Measurements from ENCODE around the gene RBM19. TPM values are rescaled to one million over a fixed set of nuclear protein-coding genes. Genes with fewer than 3 reads are reported as not detected.

RBM19 gene
- total RNA-seq, 1 donor from 2014 or later, result 31.1 TPM

- Mint-ChIP-seq H3K4me3 (ENCODE audit: unreplicated experiment) (no peak overlapping the region), H3K27ac (ENCODE audit: unreplicated experiment) (no peak overlapping the region), H3K36me3 (ENCODE audit: unreplicated experiment) (no peaks in the 10 kb centered on the region), H3K27me3 (ENCODE audit: unreplicated experiment) (no peaks in the 10 kb centered on the region), H3K4me1 (ENCODE audit: unreplicated experiment) (no peaks in the 10 kb centered on the region), H3K9me3 (ENCODE audit: unreplicated experiment) (no peaks in the 10 kb centered on the region)
- no peak for TF ChIP-seq CTCF (IDR thresholded peaks at IDR 0.05)
- no peak for DNase-seq (ENCODE audit: extremely low spot score, unreplicated experiment)
These were observed 45.6 kb upstream of the RBM19 start for GRCh38 chr12:114011711-114012110.

- Mint-ChIP-seq H3K9me3 (ENCODE audit: unreplicated experiment) (no peaks in the 10 kb centered on the region), H3K27me3 (ENCODE audit: unreplicated experiment) (no peaks in the 10 kb centered on the region), H3K4me3 (ENCODE audit: unreplicated experiment) (no peak overlapping the region), H3K36me3 (ENCODE audit: unreplicated experiment) (no peaks in the 10 kb centered on the region), H3K4me1 (ENCODE audit: unreplicated experiment) (no peaks in the 10 kb centered on the region), H3K27ac (ENCODE audit: unreplicated experiment) (no peak overlapping the region)
- TF ChIP-seq CTCF (IDR thresholded peaks at IDR 0.05), result no peak
- no peak for DNase-seq (ENCODE audit: extremely low spot score, unreplicated experiment)
These were observed 40.6 kb upstream of the RBM19 start for GRCh38 chr12:114006482-114007425.

GRCh38 chr12:114004402-114004801 lies 38.3 kb upstream of the RBM19 start:
- H3K4me1 Mint-ChIP-seq (ENCODE audit: unreplicated experiment), result no peaks in the 10 kb centered on the region
- H3K27me3 Mint-ChIP-seq (ENCODE audit: unreplicated experiment), result no peaks in the 10 kb centered on the region
- TF ChIP-seq CTCF (IDR thresholded peaks at IDR 0.05), result no peak
- H3K36me3 Mint-ChIP-seq (ENCODE audit: unreplicated experiment), result no peaks in the 10 kb centered on the region
- H3K27ac Mint-ChIP-seq (ENCODE audit: unreplicated experiment), result no peak overlapping the region
- H3K4me3 Mint-ChIP-seq (ENCODE audit: unreplicated experiment), result no peak overlapping the region
- DNase-seq (ENCODE audit: extremely low spot score, unreplicated experiment), result no peak
- no peaks in the 10 kb centered on the region for H3K9me3 Mint-ChIP-seq (ENCODE audit: unreplicated experiment)

DNA sequence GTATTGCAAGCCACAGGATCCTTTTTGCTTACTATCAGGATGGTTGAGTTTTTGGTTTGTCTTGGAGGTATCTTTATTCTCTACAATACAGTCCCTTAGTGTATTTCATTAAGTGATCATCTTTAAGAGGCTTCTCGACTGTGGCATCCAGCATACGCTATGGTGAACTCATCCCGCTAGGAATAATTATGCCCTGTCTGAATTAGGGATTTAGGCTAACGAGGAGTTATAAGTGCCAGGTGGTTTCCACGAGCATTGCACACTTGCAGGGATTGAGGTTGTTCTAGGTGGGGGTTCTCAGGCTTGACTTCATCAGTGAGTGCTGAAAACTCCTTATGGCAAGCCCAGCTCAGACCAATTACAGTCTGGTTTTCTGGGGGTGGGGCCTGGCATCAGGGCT lies 37.2 kb upstream of the RBM19 start:
- H3K27ac Mint-ChIP-seq (ENCODE audit: unreplicated experiment), result no peak overlapping the region
- H3K9me3 Mint-ChIP-seq (ENCODE audit: unreplicated experiment), result no peaks in the 10 kb centered on the region
- no peaks in the 10 kb centered on the region for H3K36me3 Mint-ChIP-seq (ENCODE audit: unreplicated experiment)
- H3K27me3 Mint-ChIP-seq (ENCODE audit: unreplicated experiment), result peaks cover 2% of the 10 kb centered on the region
- H3K4me3 Mint-ChIP-seq (ENCODE audit: unreplicated experiment), result no peak overlapping the region
- H3K4me1 Mint-ChIP-seq (ENCODE audit: unreplicated experiment), result no peaks in the 10 kb centered on the region
- no peak for DNase-seq (ENCODE audit: extremely low spot score, unreplicated experiment)
- no peak for TF ChIP-seq CTCF (IDR thresholded peaks at IDR 0.05)

DNA sequence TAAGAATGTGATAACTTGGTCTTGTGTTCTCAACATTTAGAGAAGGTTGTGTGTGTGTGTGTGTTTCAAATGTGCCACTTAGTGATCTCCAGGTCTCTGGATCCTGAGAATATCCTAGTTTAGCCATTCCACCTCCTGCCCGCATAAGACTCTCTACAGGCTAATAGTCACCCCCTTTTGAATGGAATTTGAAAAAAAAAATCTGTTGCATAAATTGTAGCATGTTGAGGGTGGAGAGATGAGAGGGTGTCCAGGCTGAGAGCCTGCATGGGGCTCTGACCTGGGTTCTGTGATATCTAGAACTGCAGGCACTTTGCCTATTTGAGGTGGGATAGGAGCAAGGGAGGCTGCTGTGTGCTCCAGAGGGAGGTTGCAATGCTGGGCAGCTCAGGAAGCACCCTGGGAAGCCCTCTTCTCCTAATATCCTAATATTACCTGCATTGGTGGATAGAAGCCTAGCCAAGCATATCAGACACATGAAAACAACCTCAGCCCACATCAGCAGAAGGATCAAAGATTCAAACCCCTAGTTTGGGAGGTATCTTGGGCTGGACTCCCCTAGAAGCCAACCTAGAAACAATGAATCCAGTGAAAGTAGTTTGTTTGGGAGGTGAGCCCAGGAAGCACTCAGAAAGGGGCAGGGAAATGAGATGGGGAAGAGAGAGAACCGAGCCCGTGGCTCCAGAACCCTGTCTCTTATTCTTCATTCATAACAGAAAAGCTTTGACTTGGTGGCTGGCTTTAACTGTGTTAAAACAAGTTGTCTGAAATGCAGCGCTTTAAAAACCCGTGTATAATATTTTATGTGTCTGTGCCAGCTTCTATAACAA lies 35.6 kb upstream of the RBM19 start:
- Mint-ChIP-seq H3K4me3 (ENCODE audit: unreplicated experiment) (no peak overlapping the region), H3K36me3 (ENCODE audit: unreplicated experiment) (no peaks in the 10 kb centered on the region), H3K27me3 (ENCODE audit: unreplicated experiment) (peaks cover 2% of the 10 kb centered on the region), H3K9me3 (ENCODE audit: unreplicated experiment) (no peaks in the 10 kb centered on the region), H3K4me1 (ENCODE audit: unreplicated experiment) (no peaks in the 10 kb centered on the region), H3K27ac (ENCODE audit: unreplicated experiment) (no peak overlapping the region)
- DNase-seq (ENCODE audit: extremely low spot score, unreplicated experiment), result no peak
- no peak for TF ChIP-seq CTCF (IDR thresholded peaks at IDR 0.05)

Data from osteocyte (in vitro differentiated cells).